Small intestine (tissue), 7 donors: ENCODE results near the gene AIG1. TPM values are rescaled to one million over a fixed set of nuclear protein-coding genes. Genes with fewer than 3 reads are reported as not detected.
"Not testable (repeated sequence)": the region's sequence is repeated elsewhere in the genome, so short reads cannot be mapped to it uniquely, and the experiment has no call there.

Experiments
- DNase-seq, 2 donors: peaks; one replicate each; pipeline versions ENCODE4 v3.0.0 to v3.0.0-alpha.2; 2013
- FAIRE-seq: peaks from 2 replicates; lab custom pipeline; 2012; peaks lifted over from hg19 to GRCh38; lab: Jason Lieb, UNC
- H3K27ac ChIP-seq, 3 donors: one replicate each; pipeline ENCODE4 v1.5.1; 2013; ENCODE audit warnings: low read length in 2 of 3, mild to moderate bottlenecking in 2 of 3, control low read depth in 1 of 3, inconsistent platforms in 1 of 3, low read depth in 1 of 3, moderate library complexity in 1 of 3
- H3K27me3 ChIP-seq, 3 donors: one replicate each; pipeline ENCODE4 v1.6.1; 2013; ENCODE audit warnings: low read length in 3 of 3, inconsistent platforms in 1 of 3; ENCODE audit not compliant: control insufficient read depth in 3 of 3, insufficient read depth in 3 of 3
- H3K36me3 ChIP-seq, 3 donors: one replicate each; pipeline ENCODE4 v1.6.1; 2013; ENCODE audit warnings: low read length in 3 of 3, inconsistent platforms in 1 of 3, low read depth in 1 of 3, mild to moderate bottlenecking in 1 of 3, moderate library complexity in 1 of 3; ENCODE audit not compliant: control insufficient read depth in 3 of 3, insufficient read depth in 2 of 3
- H3K4me1 ChIP-seq, 3 donors: one replicate each; pipeline ENCODE4 v1.6.1; 2013; ENCODE audit warnings: low read length in 2 of 3, inconsistent platforms in 1 of 3, low read depth in 1 of 3, mild to moderate bottlenecking in 1 of 3, moderate library complexity in 1 of 3; ENCODE audit not compliant: control insufficient read depth in 3 of 3, insufficient read depth in 2 of 3
- H3K4me3 ChIP-seq, 3 donors: one replicate each; pipeline ENCODE4 v1.5.1; 2013; ENCODE audit warnings: low read length in 3 of 3, control low read depth in 1 of 3, inconsistent platforms in 1 of 3, low read depth in 1 of 3, mild to moderate bottlenecking in 1 of 3, moderate library complexity in 1 of 3
- H3K9me3 ChIP-seq, 2 donors: one replicate each; pipeline ENCODE4 v1.6.1; 2013; ENCODE audit warnings: low read depth in 1 of 2, low read length in 1 of 2; ENCODE audit not compliant: control insufficient read depth in 2 of 2, insufficient read depth in 1 of 2
- WGBS, 3 donors: extraction: QIAGEN DNeasy Blood & Tissue Kit; methylation state at CpG; one replicate each; pipeline ENCODE4 v1.1.7; 2013; 5-methylcytosine and 5-hydroxymethylcytosine counted together
- polyA plus RNA-seq, 4 donors: library from polyadenylated mRNA; stranded (reverse) in 3 of 4; unstranded in 1 of 4; fragments of 200-250 nt in 3 of 4; fragments of 120-200 nt in 1 of 4; gene quantifications; one replicate each; pipeline versions ENCODE4 v1.2.1 to v1.2.3, GENCODE V29; 2013
- donor health status: healthy with polysubstance abuse.
- donor health status: control.
- donor health status: control.
- donor health status: Bipolar disorder and iron deficiency.
- donor health status: healthy.

Gene AIG1
- polyA plus RNA-seq, 4 donors = 56.6 to 244 (median 79.0) TPM

- Histone ChIP-seq H3K27ac (no peak overlapping the region), H3K36me3 (peaks cover 0 to 8% (median 0%) of the 10 kb centered on the region in 3 donors), H3K4me1 (peaks cover 0 to 13% (median 2%) of the 10 kb centered on the region in 3 donors), H3K4me3 (no peak overlapping the region), H3K9me3 (peaks cover 0 to 12% of the 10 kb centered on the region in 2 donors), H3K27me3 (no peaks in the 10 kb centered on the region)
- no peak for FAIRE-seq
- DNase-seq = no peak
- WGBS, 3 donors = 82 to 100% (median 94%) methylated on average over 1 of the region's 1 CpG
Observed at GRCh38 chr6:143068001-143068400, 7.3 kb downstream of the AIG1 start.

- Histone ChIP-seq H3K4me1 (peaks cover 0 to 5% (median 2%) of the 10 kb centered on the region in 3 donors), H3K27ac (no peak overlapping the region), H3K9me3 (peaks cover 0 to 3% of the 10 kb centered on the region in 2 donors), H3K27me3 (no peaks in the 10 kb centered on the region), H3K36me3 (peaks cover 0 to 1% (median 0%) of the 10 kb centered on the region in 3 donors), H3K4me3 (no peak overlapping the region)
- 86 to 95% (median 88%) methylated on average over 3 of the region's 3 CpGs for WGBS, 3 donors
- DNase-seq (no peak), FAIRE-seq (no peak)
Observed at GRCh38 chr6:143074101-143074500, 13.4 kb downstream of the AIG1 start.

GRCh38 chr6:143074670-143075318 lies 14.1 kb downstream of the AIG1 start:
- Histone ChIP-seq H3K4me1 (peaks cover 0 to 6% (median 2%) of the 10 kb centered on the region in 3 donors), H3K9me3 (peaks cover 0 to 3% of the 10 kb centered on the region in 2 donors), H3K4me3 (no peak overlapping the region), H3K36me3 (no peaks in the 10 kb centered on the region), H3K27me3 (no peaks in the 10 kb centered on the region), H3K27ac (no peak overlapping the region)
- DNase-seq (no peak), FAIRE-seq (no peak)
- 70 to 86% (median 72%) methylated on average over 3 of the region's 3 CpGs for WGBS, 3 donors

GRCh38 chr6:143078468-143079324 lies 18.0 kb downstream of the AIG1 start:
- peaks cover 0 to 3% of the 10 kb centered on the region in 2 donors for H3K9me3 ChIP-seq
- no peak overlapping the region for H3K4me3 ChIP-seq
- FAIRE-seq (no peak), DNase-seq (no peak)
- H3K27me3 ChIP-seq = no peaks in the 10 kb centered on the region
- peaks cover 0 to 7% (median 0%) of the 10 kb centered on the region in 3 donors for H3K36me3 ChIP-seq
- H3K4me1 ChIP-seq = peaks cover 0 to 7% (median 2%) of the 10 kb centered on the region in 3 donors
- peak overlapping the region in 1 of 3 donors; percentile 38 for H3K27ac ChIP-seq
- WGBS, 3 donors = 71 to 75% (median 74%) methylated on average over 6 of the region's 6 CpGs

GRCh38 chr6:143079325-143079640 lies 18.6 kb downstream of the AIG1 start:
- no peak for FAIRE-seq
- Histone ChIP-seq H3K9me3 (peaks cover 0 to 3% of the 10 kb centered on the region in 2 donors), H3K36me3 (peaks cover 0 to 7% (median 0%) of the 10 kb centered on the region in 3 donors), H3K4me3 (no peak overlapping the region), H3K27ac (no peak overlapping the region), H3K4me1 (peaks cover 0 to 7% (median 2%) of the 10 kb centered on the region in 3 donors), H3K27me3 (no peaks in the 10 kb centered on the region)
- DNase-seq = peak; percentile 17 to 44

- H3K36me3 ChIP-seq = not testable (repeated sequence)
- WGBS, 3 donors = 96 to 100% (median 97%) methylated on average over 9 of the region's 9 CpGs
Observed at GRCh38 chr6:143082274-143082673, 21.6 kb downstream of the AIG1 start.

GRCh38 chr6:143084019-143084418 lies 23.3 kb downstream of the AIG1 start:
- not testable (repeated sequence) for FAIRE-seq

More at GRCh38 chr6:143082274-143082673, 21.6 kb downstream of the AIG1 start:
- FAIRE-seq, H3K4me3 ChIP-seq, H3K27me3 ChIP-seq, H3K4me1 ChIP-seq, H3K27ac ChIP-seq, DNase-seq, H3K9me3 ChIP-seq: not testable (repeated sequence)

GRCh38 chr6:143087335-143087734 lies 26.6 kb downstream of the AIG1 start:
- FAIRE-seq, H3K27ac ChIP-seq, H3K36me3 ChIP-seq, H3K4me1 ChIP-seq, DNase-seq, H3K9me3 ChIP-seq, H3K4me3 ChIP-seq, H3K27me3 ChIP-seq: not testable (repeated sequence)
- 97% methylated on average over 10 to 11 of the region's 11 CpGs for WGBS, 3 donors

More at GRCh38 chr6:143084019-143084418, 23.3 kb downstream of the AIG1 start:
- not testable (repeated sequence) for H3K4me3 ChIP-seq, DNase-seq, H3K27me3 ChIP-seq, H3K27ac ChIP-seq, H3K36me3 ChIP-seq, H3K4me1 ChIP-seq, H3K9me3 ChIP-seq
- WGBS, 3 donors = 69 to 87% (median 70%) methylated on average over 8 of the region's 8 CpGs
